ENCODE measurements around the gene PROCA1.

Gene PROCA1

GRCh38 chr17:28706471-28707338 is 5.0 kb downstream of the PROCA1 start:
- DNase-seq, result no peak

- no peak for DNase-seq
Measured at GRCh38 chr17:28705728-28706334, 5.9 kb downstream of the PROCA1 start.

- DNase-seq, result no peak
Measured at GRCh38 chr17:28705074-28705659, 6.5 kb downstream of the PROCA1 start.

- DNase-seq, result no peak
Measured at GRCh38 chr17:28704219-28704858, 7.3 kb downstream of the PROCA1 start.

- DNase-seq, result no peak
Measured at GRCh38 chr17:28703552-28704218, 8.0 kb downstream of the PROCA1 start.

GRCh38 chr17:28702752-28703150 is 8.9 kb downstream of the PROCA1 start:
- no peak for DNase-seq

- DNase-seq, result no peak
Measured at GRCh38 chr17:28702026-28702751, 9.5 kb downstream of the PROCA1 start.

- DNase-seq, result no peak
Measured at GRCh38 chr17:28700830-28701492, 10.7 kb downstream of the PROCA1 start.

- DNase-seq, result no peak
Measured at GRCh38 chr17:28700278-28700677, 11.4 kb downstream of the PROCA1 start.

GRCh38 chr17:28698253-28698941 is 13.3 kb downstream of the PROCA1 start:
- no peak for DNase-seq

GRCh38 chr17:28693869-28694268 is 17.8 kb downstream of the PROCA1 start:
- no peak for DNase-seq

GRCh38 chr17:28689011-28689410 is 22.7 kb downstream of the PROCA1 start:
- DNase-seq, result no peak

- DNase-seq, result no peak
Measured at GRCh38 chr17:28688481-28688880, 23.2 kb downstream of the PROCA1 start.

- no peak for DNase-seq
Measured at GRCh38 chr17:28686296-28686695, 25.4 kb downstream of the PROCA1 start.

GRCh38 chr17:28685366-28685765 is 26.3 kb downstream of the PROCA1 start:
- DNase-seq, result no peak

- DNase-seq, result no peak
Measured at GRCh38 chr17:28684963-28685362, 26.7 kb downstream of the PROCA1 start.

- no peak for DNase-seq
Measured at GRCh38 chr17:28682655-28683054, 29.0 kb downstream of the PROCA1 start.

- DNase-seq, result no peak
Measured at GRCh38 chr17:28675980-28676379, 35.7 kb downstream of the PROCA1 start.

- no peak for DNase-seq
Measured at GRCh38 chr17:28675490-28675889, 36.2 kb downstream of the PROCA1 start.

- DNase-seq, result no peak
Measured at GRCh38 chr17:28669918-28670317, 41.8 kb downstream of the PROCA1 start.

- DNase-seq, result no peak
Measured at GRCh38 chr17:28667870-28668269, 43.8 kb downstream of the PROCA1 start.

Data from activated CD4-positive, alpha-beta T cell treated with anti-CD3 and anti-CD28 coated beads, Interleukin-2, amount 50 U/mL, for 1 hour (primary cell).